Activated CD8-positive, alpha-beta memory T cell treated with anti-CD3 and anti-CD28 coated beads, Interleukin-2, amount 50 U/mL, for 24 hours (primary cell): ENCODE measurements around the gene FANCD2.
"Not testable (repeated sequence)": the region's sequence is repeated elsewhere in the genome, so short reads cannot be mapped to it uniquely, and the experiment has no call there.

Experiments
- DNase-seq: peaks from one replicate; pipeline ENCODE4 v3.0.0-alpha.2; 2020; ENCODE audit errors: extremely low read depth

The FANCD2 gene

DNA sequence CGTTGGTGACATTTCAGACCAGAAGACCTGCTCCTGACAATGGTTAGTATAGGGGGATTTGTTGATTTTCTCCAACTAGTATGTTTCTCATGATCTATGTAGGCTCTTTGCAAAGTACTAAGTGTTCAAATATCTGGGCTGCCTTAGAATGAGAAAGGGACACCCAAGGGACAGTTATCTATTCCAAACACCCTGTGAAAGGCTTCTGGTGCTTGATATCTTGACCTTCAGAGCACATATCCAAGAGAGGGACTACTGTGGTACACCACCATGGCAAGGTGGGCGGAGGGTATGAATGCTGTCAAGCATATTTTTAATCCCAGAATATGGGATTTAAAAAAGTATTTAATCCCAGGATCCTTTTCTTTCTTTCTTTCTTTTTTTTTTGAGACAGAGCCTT, 80.7 kb downstream of the FANCD2 start:
- no peak for DNase-seq

DNA sequence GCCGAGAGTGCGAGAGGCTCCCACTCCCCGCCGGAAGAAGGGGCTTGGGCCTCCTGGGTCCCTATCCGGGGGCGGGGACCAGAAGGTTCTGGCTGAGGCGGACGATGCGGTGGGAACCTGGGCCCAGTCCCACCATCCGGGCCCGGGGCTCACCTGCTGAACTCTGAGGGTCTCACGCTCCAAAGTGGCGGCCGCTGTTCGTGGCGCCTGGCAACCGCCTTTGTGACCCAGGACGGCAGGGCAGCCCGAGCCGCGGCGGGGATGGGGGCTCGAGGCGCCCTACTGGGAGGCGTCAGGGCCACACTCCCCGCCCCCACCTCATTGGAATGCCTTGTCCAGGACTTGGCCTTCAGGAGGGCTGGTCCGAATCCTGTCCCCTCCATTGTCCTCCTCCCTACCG, 81.9 kb downstream of the FANCD2 start, which contains the start of gene FANCD2OS:
Gene FANCD2OS, minus strand, starts transcription at position 165 of the 400 bp plus-strand sequence. CDS start 3,481 bp downstream, outside the sequence.
- DNase-seq = no peak

DNA sequence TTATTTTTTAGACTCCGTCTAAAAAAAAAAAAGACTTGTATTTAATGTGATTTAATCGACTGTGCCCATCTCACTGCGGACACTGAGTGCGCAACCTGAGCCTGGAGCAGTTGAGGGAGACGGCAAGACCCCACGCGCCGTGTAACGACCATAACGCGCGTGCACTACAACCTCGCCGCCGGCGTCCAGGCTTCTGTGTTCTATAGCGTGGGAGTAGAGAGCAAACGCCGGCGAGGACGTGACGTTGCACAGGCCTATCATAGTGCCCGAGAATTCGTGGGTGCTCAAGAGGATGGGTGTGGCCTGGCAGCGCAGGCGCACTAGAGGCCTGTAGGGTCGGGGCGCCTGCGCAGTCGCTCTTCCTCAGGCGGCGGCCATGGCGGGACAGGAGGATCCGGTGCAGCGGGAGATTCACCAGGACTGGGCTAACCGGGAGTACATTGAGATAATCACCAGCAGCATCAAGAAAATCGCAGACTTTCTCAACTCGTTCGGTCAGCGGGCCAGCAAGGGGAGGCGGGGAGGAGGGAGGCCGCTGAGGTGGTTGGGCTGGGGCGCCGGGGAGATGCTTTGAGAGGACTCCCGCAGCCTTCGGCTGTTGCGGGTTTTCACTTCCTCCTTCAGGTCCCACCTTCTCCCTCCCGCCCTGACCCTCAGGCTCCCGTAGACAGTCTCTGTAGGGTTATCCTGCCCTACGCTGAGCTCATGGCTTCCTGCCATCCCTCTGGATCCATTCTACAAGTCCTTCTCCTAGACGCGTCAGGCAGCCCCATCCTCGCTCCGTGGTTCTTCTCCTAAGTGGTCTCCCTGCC, 89.3 kb downstream of the FANCD2 start, which contains the start of gene BRK1:
Gene BRK1, plus strand, starts transcription at position 350 of the 812 bp plus-strand sequence. Its CDS starts 27 bp downstream, at position 377.
- DNase-seq = peak; percentile 87

DNA sequence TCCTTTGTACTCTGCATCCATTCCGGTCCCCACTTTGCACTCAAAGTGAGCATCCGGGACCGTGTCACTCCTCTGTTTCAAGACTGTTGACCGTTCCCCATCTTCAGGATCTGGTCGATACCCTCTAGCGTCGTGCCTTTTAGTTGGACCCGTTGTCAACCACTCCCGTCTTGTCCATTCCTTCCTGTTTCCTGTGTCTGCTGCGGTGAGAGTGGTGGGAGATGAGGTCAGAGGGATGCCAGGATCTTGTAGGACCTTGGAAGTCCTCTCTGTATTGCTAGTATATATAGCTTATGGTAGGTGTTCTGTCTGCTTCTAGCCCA, 89.9 kb downstream of the FANCD2 start:
- no peak for DNase-seq

DNA sequence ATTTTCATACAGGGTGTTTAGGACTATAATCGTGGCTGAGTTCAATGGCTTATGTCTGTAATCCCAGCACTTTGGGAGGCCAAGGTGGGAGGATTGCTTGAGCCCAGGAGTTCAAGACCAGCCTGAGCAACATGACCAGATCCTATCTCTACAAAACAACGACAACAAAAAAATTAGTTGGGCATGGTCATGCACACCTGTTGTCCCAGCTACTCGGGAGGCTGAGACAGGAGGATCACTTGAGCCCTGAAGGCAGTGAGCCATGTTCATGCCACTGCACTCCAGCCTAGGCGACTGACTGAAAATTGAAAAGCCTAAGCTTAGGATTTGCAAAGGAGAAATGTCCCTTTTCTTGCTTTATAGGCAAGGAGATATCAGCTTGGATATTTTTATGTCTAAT, 90.7 kb downstream of the FANCD2 start:
- DNase-seq = no peak

GRCh38 chr3:10119376-10119775, 93.1 kb downstream of the FANCD2 start:
- no peak for DNase-seq

DNA sequence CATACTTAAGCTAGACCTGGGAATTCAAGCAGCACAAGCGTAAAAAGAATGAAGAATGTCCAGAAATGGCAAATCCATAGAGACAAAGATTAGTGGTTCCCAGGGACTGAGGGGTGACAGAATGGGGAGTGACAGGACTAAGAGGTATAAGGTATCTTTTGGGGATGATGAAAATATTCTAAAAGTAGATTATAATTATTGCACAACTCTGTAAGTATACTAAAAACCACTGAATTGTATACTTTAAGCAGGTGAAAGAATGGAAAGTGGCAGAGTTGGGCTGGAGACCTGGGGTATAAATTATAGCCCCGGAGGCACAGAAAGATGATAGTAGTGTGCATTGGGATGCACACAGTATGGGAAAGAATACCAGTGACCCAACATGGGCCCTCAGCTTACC, 94.8 kb downstream of the FANCD2 start:
- no peak for DNase-seq

GRCh38 chr3:10122724-10123123, 96.5 kb downstream of the FANCD2 start:
- DNase-seq = no peak

- DNase-seq = not testable (repeated sequence)
These were observed 109.6 kb downstream of the FANCD2 start for GRCh38 chr3:10135872-10136271.

DNA sequence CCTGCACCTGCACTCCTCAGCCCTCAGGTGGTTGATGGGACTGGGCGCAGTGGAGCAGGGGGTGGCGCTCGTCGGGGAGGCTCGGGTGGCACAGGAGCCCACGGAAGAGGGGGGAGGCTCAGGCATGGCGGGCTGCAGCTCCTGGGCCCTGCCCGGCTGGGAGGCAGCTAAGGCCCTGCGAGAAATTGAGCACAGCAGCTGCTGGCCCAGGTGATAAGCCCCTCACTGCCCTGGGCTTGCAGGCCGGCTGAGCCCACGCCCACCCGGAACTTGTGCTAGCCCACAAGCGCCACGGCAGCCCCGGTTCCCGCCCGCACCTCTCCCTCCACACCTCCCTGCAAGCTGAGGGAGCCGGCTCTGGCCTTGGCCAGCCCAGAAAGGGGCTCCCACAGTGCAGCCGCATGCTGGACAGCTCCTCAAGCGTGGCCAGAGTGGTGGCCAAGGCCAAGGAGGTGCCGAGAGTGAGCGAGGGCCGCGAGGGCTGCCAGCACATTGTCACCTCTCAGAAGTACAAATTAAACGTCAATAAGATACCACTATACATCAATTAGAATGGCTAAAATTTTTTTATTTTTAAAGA, 110.3 kb downstream of the FANCD2 start:
- DNase-seq = no peak

GRCh38 chr3:10137178-10137577, 110.9 kb downstream of the FANCD2 start:
- DNase-seq = no peak

- DNase-seq = no peak
These were observed 114.8 kb downstream of the FANCD2 start for GRCh38 chr3:10140996-10141546.

DNA sequence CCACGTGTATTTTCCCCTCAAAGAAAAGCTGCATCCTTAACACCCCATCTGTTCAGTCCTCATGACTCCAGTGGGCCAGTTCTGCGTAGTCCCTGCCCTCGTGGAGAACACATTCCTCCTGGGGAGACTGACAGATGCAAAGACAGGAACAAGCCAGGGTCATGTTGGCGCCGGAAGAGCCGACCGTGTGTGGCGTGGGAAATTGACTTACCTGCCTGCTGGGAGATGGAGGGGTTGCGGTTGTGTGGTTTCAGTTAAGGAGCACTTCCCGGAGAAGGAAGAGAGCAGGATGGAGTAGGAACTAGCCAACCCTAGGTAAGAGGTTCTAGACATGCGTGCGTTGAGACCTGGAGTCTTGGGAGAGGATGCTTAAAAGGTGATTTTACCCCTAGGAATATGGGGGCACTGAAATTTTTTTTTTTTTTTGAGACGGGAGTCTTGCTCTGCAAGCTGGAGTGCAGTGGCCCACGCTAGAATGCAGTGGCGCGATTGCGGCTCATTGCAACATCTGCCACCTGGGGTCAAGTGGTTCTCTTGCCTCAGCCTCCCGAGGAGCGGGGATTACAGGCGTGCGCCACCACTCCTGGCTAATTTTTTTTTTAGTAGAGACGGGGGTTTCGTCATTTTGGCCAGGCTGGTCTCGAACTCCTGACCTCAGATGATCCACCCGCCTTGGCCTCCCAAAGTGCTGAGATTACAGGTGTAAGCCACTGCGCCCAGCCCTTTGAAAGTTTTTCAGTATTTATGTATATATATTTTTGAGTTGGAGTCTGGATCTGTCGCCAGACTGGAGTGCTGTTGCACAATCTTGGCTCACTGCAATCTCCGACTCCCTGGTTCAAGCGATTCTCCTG, 116.7 kb downstream of the FANCD2 start:
- no peak for DNase-seq

DNA sequence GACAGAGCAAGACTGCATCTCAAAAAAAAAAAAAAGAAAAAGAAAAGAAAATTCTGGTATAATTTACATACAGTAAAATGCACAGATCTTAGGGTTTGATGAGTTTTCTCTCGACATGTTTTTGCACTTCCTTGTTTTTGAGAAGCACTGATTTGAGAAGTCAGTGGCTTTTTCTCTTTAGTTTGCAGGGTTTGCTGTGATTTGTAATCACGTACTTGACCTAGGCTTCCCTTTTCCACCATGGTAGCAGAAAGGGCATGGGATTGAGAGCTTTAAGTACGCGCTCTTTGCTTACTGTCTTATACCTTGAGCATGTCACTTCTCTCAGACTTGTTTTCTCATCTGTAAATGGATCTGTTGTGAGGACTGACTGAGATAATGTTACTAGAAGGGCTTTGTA, 119.4 kb downstream of the FANCD2 start:
- DNase-seq = no peak

DNA sequence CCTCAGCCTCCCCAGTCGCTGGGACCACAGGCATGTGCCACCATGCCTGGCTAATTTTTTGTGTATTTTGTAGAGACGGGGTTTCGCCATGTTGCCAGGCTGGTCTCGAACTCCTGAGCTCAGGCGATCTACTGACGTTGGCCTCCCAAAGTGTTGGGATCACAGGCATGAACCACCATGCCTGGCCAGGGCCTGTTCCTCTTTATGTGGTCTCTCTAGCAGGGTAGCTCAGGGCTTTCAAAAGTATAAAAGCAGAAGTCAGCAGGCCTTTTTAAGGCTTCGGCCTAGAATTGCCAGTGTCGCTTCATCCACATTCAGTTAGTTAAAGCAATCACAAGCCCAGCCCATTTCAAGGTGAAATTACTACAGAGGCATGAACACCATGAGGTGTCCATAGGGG, 123.0 kb downstream of the FANCD2 start:
- no peak for DNase-seq

- DNase-seq = no peak
These were observed 124.8 kb downstream of the FANCD2 start for GRCh38 chr3:10150987-10151386.
